Measurements from ENCODE around the gene ANKRD60.

DNA sequence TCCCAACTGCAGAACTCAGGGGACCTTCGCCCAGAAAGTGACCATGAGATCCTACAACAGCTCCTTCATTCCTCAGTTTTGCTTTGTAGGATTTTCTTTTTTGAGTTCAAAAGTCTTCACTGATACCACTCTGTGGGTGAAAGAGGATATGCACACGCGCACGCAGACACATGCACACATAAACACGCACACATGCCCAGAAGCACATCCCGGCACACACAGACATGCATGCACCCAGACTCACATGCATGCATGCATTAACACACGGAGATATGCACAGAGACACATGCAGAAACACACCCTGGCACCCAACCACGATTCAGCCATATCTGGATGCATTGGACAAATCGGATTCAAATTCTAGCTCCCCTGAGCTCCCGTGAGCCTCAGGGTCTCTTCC, 36.4 kb downstream of the ANKRD60 start:
- TF ChIP-seq SPI1 (IDR thresholded peaks at IDR 0.05; ENCODE audit: low read depth, low read length) (no peak), POLR2A (IDR thresholded peaks at IDR 0.05; ENCODE audit: low read depth, low read length) (no peak), POLR2AphosphoS5 (IDR thresholded peaks at IDR 0.05; ENCODE audit: low read depth, low read length) (no peak), TAF1 (IDR thresholded peaks at IDR 0.05; ENCODE audit: low read depth, low read length) (no peak), POU2F2 (IDR thresholded peaks at IDR 0.05; ENCODE audit: low read depth, low read length) (no peak), PAX5 (IDR thresholded peaks at IDR 0.05; ENCODE audit: insufficient read depth, low read length, severe bottlenecking) (no peak)
